Skeletal muscle tissue (tissue), 4 donors: Measurements from ENCODE around the gene SLC30A1. TPM values are rescaled to one million over a fixed set of nuclear protein-coding genes. Genes with fewer than 3 reads are reported as not detected.
"Not testable (repeated sequence)": the region's sequence is repeated elsewhere in the genome, so short reads cannot be mapped to it uniquely, and the experiment has no call there.

Source experiments
- H3K27ac ChIP-seq: one replicate; pipeline ENCODE4 v1.7.0; 2013; ENCODE audit warnings: mild to moderate bottlenecking, low read depth, low read length, inconsistent platforms
- H3K27me3 ChIP-seq, 3 donors: one replicate each; pipeline ENCODE4 v1.7.0; 2013; ENCODE audit warnings: low read length in 3 of 3; ENCODE audit not compliant: control insufficient read depth in 3 of 3, insufficient read depth in 3 of 3
- H3K36me3 ChIP-seq, 3 donors: one replicate each; pipeline ENCODE4 v1.7.0; 2013; ENCODE audit warnings: low read length in 3 of 3; ENCODE audit not compliant: control insufficient read depth in 3 of 3, insufficient read depth in 3 of 3
- H3K4me1 ChIP-seq, 3 donors: one replicate each; pipeline ENCODE4 v1.7.0; 2013; ENCODE audit warnings: low read length in 3 of 3, mild to moderate bottlenecking in 3 of 3; ENCODE audit not compliant: control insufficient read depth in 3 of 3, insufficient read depth in 3 of 3
- H3K4me3 ChIP-seq, 3 donors: one replicate each; pipeline ENCODE4 v1.7.0; 2013; ENCODE audit warnings: low read length in 3 of 3
- H3K9ac ChIP-seq, 3 donors: one replicate each; pipeline ENCODE4 v1.7.0; 2013; ENCODE audit warnings: low read length in 3 of 3, mild to moderate bottlenecking in 3 of 3, moderate library complexity in 2 of 3, low read depth in 1 of 3
- H3K9me3 ChIP-seq, 3 donors: one replicate each; pipeline ENCODE4 v1.7.0; 2013; ENCODE audit warnings: low read length in 3 of 3; ENCODE audit not compliant: control insufficient read depth in 3 of 3
- total RNA-seq: library from RNA; depleted of rRNA; stranded (reverse); fragments of >200 nt; gene quantifications from one replicate; pipeline ENCODE4 v1.2.3, GENCODE V29; 2014
- donor health status: Osteomylitis.

SLC30A1 gene
- total RNA-seq, 1 donor from 2014 or later = 16.2 TPM

GRCh38 chr1:211570378-211570777, 8.6 kb downstream of the SLC30A1 start:
- not testable (repeated sequence) for H3K36me3 ChIP-seq, H3K27ac ChIP-seq, H3K9me3 ChIP-seq, H3K4me1 ChIP-seq, H3K9ac ChIP-seq, H3K4me3 ChIP-seq, H3K27me3 ChIP-seq

DNA sequence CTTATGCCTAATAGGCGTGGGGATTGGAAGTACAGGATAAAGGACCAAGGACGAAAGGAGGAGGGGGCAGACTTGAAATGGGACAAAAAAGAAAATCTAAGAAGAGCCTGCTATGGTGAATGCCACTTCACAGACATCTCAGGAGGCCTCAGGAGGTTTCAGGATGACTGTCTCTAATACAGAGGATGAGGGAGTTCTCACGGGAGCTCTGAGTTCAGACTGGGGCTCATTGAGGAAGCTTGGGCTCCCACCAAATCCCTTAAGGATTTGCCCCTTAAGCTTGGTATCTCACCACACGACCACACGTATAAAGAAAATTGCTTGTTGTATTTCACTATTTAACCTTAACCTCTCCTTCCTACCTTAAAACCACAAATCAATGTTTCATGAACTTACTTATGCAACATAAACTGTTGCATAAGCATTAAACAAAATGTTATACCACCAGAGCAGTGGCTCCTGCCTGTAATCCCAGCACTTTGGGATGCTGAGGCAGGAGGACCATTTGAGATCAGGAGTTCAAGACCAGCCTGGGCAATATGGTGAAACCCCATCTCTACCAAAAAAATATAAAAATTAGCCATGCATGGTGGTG, 12.4 kb downstream of the SLC30A1 start:
- Histone ChIP-seq H3K4me3 (no peak overlapping the region), H3K4me1 (no peaks in the 10 kb centered on the region), H3K36me3 (no peaks in the 10 kb centered on the region), H3K27me3 (no peaks in the 10 kb centered on the region), H3K9me3 (no peaks in the 10 kb centered on the region), H3K9ac (no peak overlapping the region), H3K27ac (no peak overlapping the region)

- H3K27ac ChIP-seq = no peak overlapping the region
- H3K4me3 ChIP-seq = no peak overlapping the region
- H3K4me1 ChIP-seq = no peaks in the 10 kb centered on the region
- H3K9me3 ChIP-seq = no peaks in the 10 kb centered on the region
- no peak overlapping the region for H3K9ac ChIP-seq
- no peaks in the 10 kb centered on the region for H3K27me3 ChIP-seq
- H3K36me3 ChIP-seq = no peaks in the 10 kb centered on the region
Observed at GRCh38 chr1:211564084-211564483, 14.9 kb downstream of the SLC30A1 start.

DNA sequence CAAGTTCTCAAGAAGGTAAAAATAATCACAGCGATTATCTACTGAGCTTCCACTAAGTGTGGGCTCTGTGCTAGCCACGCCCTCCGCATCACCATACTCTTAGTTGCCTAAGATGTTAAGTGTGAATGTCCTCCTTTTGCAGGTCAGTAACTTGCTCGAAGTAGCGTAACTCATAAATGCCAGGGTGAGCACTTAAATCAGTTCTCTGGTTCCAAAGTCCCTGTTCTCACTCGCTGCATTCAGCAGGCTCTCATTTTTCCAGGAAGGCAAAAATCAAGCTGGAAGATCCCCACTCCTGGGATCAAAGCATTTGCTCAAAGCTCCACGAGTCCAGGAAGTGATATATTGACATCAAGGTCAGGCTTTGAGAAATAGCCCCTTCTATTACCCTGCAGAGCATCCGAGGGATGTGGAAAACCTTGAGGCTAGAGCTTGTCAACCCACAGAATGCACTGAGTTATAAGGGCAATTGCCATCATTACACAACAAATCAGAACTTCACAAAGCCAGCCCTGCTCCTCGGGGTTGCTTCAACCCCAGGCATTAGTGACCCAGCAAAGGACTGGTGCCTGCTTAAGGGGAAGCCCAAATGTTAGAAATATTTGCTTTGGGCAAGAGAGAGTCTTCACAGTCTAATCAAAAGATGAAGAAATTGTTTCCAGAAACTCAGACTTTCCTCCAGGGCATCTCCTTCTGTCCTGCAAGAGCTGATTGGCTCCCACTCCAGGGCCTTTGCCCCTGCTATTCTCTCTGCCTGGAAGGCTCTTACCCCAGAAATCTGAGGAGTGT, 19.5 kb downstream of the SLC30A1 start:
- H3K36me3 ChIP-seq = no peaks in the 10 kb centered on the region
- no peaks in the 10 kb centered on the region for H3K9me3 ChIP-seq
- H3K27ac ChIP-seq = no peak overlapping the region
- no peak overlapping the region for H3K9ac ChIP-seq
- H3K4me1 ChIP-seq = no peaks in the 10 kb centered on the region
- no peaks in the 10 kb centered on the region for H3K27me3 ChIP-seq
- H3K4me3 ChIP-seq = no peak overlapping the region

- Histone ChIP-seq H3K4me3 (no peak overlapping the region), H3K36me3 (no peaks in the 10 kb centered on the region), H3K9me3 (no peaks in the 10 kb centered on the region), H3K27me3 (no peaks in the 10 kb centered on the region), H3K4me1 (no peaks in the 10 kb centered on the region), H3K27ac (no peak overlapping the region), H3K9ac (no peak overlapping the region)
Observed at GRCh38 chr1:211557894-211558625, 20.9 kb downstream of the SLC30A1 start.

DNA sequence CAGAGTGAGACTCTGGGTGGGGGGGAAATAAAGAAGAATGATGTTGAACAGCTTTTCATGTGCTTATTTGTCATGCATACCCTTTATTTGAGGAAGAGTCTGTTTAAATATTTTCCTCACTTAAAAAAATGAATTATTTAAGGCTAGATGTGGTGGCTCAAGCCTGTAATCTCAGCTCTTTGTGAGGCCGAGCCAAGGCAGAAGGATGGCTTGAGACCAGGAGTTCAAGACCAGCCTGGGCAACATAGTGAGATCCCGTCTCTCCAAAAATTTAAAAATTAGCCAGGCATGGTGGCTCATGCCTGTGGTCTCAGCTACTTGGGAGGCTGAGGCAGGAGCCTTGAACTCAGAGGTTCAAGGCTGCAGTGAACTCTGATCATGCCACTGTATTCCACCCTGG, 25.4 kb downstream of the SLC30A1 start:
- H3K36me3 ChIP-seq = no peaks in the 10 kb centered on the region
- no peak overlapping the region for H3K27ac ChIP-seq
- H3K27me3 ChIP-seq = no peaks in the 10 kb centered on the region
- H3K9me3 ChIP-seq = no peaks in the 10 kb centered on the region
- no peak overlapping the region for H3K4me3 ChIP-seq
- peaks cover 0 to 8% (median 0%) of the 10 kb centered on the region in 3 donors for H3K4me1 ChIP-seq
- no peak overlapping the region for H3K9ac ChIP-seq

GRCh38 chr1:211551638-211552460, 27.1 kb downstream of the SLC30A1 start:
- H3K9ac ChIP-seq = no peak overlapping the region
- no peaks in the 10 kb centered on the region for H3K27me3 ChIP-seq
- no peaks in the 10 kb centered on the region for H3K36me3 ChIP-seq
- H3K9me3 ChIP-seq = no peaks in the 10 kb centered on the region
- H3K4me3 ChIP-seq = no peak overlapping the region
- peaks cover 0 to 8% (median 0%) of the 10 kb centered on the region in 3 donors for H3K4me1 ChIP-seq
- H3K27ac ChIP-seq = no peak overlapping the region

DNA sequence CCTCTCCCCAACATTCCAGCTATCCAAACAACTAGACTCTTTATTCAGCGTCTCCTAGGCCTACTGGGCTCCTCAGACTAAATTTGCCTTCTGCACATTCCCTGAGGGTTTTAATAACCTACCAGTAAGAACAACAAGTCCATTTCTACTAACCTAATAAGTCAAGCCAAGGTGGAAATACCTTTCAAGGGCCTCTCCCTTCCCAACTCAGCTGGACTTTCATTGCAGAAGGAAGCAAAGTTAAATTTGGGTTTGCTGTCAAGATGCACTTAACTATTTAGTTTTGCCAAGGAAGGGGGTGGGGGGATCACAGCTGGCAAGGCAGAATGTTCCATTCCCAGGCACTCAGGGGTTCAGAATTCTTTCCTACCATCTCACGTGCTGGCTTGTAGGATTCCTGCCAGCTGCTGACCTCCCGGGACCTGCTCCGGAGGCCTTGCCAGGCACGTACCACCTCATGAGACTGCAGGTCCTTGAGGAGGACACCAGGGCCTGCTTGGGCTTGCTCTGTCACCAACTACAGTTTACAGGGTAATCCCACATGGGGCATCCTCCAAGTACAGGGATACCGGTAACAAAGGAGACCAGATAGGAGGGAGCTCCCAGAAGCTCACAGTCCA, 29.8 kb downstream of the SLC30A1 start:
- Histone ChIP-seq H3K4me1 (peaks cover 0 to 8% (median 0%) of the 10 kb centered on the region in 3 donors), H3K4me3 (no peak overlapping the region), H3K9ac (no peak overlapping the region), H3K27me3 (no peaks in the 10 kb centered on the region), H3K36me3 (no peaks in the 10 kb centered on the region), H3K9me3 (no peaks in the 10 kb centered on the region), H3K27ac (no peak overlapping the region)

DNA sequence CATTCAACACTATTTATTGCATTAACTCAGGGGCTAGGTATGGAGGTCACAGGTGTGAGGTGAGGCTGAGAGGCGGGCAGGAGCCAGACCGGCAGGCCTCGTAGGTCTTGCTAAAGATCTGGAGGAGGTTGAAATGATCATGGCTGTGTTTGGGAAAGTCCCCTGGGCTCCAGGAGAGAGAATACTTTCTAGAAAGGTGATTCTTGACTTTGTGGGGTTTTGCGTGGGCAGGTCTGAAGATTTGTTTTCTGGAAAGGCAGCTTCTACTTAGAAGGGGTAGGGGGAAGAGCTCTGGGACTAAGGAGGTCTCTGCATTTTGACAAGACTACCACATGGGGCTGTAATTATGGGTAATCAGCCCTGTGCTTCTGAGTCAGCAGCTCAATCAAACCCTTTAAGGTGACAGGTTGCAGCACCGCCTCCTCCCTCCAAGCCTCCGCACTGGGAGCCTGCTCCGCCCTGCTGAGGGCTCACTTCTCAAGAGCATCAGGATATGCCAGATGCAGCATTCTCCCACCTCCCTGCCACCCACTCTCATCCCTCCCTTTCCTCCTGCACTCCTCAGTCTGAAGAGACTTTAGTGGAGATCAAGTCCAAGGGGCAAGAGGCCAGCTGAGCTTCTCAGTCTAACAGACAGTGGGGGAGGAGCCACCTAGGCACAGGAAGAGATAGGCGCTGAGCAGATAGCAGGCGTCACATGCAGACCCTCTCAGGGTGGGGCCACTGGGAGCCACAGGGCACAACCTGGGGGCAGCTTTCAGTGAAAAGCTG, 30.5 kb downstream of the SLC30A1 start:
- no peaks in the 10 kb centered on the region for H3K27me3 ChIP-seq
- peaks cover 0 to 8% (median 0%) of the 10 kb centered on the region in 3 donors for H3K4me1 ChIP-seq
- no peak overlapping the region for H3K9ac ChIP-seq
- H3K27ac ChIP-seq = no peak overlapping the region
- no peaks in the 10 kb centered on the region for H3K36me3 ChIP-seq
- H3K9me3 ChIP-seq = no peaks in the 10 kb centered on the region
- H3K4me3 ChIP-seq = no peak overlapping the region
